ENCODE results near the gene SWAP70.
A peak's percentile ranks its signal among the peaks of the same experiment; 100 is the strongest.
"Not testable (repeated sequence)": the region's sequence is repeated elsewhere in the genome, so short reads cannot be mapped to it uniquely, and the experiment has no call there.

SWAP70 gene

DNA sequence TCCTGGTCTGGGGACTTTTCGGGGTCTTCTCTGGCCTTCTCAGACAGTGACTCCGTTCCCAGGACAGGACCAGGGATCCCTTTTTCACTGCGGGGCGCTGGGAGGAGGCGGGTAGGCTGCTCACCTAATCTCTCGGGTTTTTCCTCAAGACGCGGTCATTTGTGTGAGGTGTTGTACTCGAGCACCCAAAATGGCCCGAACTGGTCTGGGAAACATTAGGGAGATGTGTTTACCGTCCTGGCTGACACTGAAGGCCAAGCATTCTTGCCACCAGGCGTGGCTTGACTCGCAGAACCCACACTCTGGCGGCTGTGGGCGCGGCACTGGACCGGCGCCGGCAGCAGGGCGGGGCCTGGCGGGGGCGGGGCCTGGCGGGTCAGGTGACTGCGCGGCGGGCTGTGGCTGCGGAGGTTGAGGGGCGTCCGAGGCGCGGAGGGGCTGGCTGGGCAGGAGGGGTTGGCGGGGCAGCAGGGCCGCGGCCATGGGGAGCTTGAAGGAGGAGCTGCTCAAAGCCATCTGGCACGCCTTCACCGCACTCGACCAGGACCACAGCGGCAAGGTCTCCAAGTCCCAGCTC lies at the start of gene SWAP70:
Gene SWAP70 (plus strand): TSS at position 379 of the 577 bp plus-strand sequence. CDS start 103 bp downstream, at position 482.
- peak; percentile 40 to 79 (median 55) for DNase-seq (ENCODE audit: low read depth in 3 of 3)

DNA sequence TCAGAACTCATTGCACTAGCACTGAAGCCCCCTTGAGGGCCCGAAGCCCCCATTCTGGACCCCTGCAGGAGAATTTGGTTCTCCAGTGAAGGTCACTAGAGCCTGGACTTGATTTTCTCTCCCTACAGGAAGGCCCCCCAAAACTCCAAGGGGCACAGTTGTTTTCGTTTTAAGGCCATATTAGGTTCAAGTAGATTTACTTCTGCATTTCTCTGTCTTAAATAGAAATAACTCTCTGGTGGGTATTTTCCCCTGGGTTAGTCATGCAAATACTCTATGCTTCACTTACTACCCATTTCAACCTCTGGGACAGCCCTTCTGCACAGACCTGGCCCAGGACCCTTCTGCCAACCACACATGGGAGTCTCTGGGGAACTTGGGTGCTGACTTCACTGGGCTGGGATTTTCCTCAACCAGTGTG lies 48.8 kb upstream of the SWAP70 start:
- no peak for DNase-seq (ENCODE audit: low read depth in 3 of 3)

DNA sequence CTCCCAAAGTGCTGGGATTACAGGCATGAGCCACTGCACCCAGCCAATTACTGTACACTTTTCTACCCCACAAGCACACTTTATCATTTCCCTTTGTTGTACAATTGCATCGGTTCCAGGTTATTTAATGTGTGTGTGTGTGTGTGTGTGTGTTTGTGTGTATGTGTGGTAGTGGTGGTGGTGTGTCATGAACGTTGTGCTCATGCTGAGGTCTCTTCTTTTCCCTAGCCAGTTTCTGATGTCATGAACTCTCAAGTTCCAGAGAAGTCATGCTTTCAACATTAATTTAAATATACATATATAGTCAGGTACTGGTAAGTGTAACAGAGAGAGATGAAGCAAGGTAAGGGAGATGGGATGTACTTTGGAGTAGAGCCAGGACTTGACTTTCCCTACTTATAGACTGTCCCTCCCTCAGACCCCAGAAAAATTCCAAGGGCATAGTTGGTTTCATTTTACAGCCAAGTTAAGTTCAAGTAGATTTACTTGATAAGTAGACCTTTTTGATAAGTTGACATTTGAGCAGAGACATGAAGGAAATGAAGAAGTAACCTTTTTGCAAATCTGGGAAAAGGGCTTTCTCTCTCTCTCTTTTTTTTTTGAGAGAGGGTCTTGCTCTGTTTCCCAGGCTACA lies 47.7 kb upstream of the SWAP70 start:
- DNase-seq (ENCODE audit: low read depth in 3 of 3) = no peak

DNA sequence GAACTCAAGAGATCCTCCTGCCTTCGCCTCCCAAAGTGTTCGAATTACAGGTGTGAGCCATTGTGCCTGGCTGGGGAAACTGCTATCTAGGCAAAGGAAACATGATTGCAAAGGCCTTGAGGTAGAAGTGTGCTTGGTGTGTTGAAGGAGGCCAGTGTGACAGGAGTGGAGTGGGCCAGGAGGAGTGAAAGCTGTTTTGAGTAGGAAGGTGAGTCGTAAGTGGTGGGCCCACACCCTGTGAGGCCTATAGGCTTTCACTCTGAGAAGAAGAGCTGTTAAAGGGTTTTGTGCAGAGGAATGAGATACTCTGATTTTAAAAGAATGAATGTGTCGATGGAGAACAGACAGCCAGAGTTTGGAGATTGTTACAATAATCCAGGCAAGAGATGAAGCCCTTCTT lies 47.0 kb upstream of the SWAP70 start:
- DNase-seq (ENCODE audit: low read depth in 3 of 3) = no peak

DNA sequence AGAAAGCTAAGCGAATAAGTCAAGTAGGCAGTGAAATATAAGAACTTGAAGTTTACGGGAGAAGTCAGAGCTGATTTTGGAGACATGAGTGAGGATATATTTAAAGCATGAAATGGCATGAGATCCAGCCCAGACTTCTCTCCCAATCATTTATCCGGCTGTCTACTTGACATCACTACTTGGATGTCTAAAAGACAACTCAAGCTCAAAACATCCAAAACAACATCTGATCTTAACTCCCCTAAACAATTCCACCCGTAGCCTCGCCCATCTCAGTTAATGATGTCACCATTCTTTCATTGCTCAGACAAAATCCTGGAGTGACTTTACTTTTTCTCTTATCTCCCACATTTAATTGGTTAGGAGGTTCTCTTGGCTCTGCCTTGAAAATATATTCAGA lies 45.9 kb upstream of the SWAP70 start:
- no peak for DNase-seq (ENCODE audit: low read depth in 3 of 3)

DNA sequence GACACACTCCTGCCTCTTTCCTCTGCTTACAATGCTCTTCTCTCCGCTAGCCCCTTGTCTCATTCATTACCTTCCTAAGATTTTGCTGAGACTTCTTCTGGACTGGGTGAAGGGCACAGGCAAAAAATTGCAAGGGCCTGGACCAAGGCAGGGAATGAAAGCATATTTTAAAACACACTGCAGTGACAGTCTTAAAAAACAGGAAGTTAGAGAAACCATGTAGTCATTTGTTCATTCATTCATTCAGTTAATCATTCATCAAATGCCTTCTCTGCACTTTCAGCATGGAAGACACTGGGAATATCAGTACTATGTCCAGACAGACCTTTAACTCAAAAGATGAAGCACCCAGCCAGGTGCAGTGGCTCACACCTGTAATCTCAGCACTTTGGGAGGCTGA lies 44.9 kb upstream of the SWAP70 start:
- no peak for DNase-seq (ENCODE audit: low read depth in 3 of 3)

DNA sequence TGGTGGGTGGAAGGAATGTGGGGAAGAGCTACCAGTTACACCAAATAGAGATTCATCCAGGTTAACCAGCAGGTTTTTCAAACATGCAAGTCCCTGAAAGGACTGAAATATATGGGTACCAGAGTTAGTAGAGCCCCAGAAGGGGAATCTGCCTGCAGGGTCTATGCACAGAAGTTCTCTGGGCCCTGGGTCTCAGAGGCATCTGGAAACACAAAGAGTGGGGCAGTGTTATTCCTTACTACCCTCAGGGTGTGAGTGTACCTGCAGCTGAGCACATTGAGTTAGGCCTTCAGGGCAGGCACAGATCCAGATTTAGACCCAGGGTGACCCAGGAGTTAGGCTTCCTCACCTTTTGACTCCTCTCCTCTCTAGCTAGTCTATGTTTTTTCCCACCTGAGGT lies 43.9 kb upstream of the SWAP70 start:
- DNase-seq (ENCODE audit: low read depth in 3 of 3) = no peak

DNA sequence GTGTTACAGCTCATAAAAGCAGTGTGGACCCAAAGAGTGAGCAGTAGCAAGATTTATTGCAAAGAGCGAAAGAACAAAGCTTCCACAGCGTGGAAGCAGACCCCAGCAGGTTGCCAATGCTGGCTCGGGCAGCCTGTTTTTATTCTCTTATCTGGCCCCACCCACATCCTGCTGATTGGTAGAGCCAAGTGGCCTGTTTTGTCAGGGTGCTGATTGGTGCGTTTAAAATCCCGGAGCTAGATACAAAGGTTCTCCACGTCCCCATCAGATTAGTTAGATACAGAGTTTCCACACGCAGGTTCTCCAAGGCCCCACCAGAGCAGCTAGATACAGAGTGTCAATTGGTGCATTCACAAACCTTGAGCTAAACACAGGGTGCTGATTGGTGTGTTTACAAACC lies 41.5 kb upstream of the SWAP70 start:
- not testable (repeated sequence) for DNase-seq (ENCODE audit: low read depth in 3 of 3)

DNA sequence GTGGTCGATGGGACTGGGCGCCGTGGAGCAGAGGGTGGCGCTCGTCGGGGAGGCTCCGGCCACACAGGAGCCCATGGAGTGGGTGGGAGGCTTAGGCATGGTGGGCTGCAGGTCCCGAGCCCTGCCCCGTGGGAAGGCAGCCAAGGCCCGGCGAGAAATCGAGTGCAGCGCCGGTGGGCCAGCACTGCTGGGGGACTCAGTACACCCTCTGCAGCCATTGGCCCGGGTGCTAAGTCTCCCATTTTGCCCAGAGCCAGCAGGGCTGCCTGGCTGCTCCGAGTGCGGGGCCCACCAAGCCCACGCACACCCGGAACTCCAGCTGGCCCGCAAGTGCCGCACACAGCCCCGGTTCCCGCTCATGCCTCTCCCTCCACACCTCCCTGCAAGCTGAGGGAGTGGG lies 40.8 kb upstream of the SWAP70 start:
- not testable (repeated sequence) for DNase-seq (ENCODE audit: low read depth in 3 of 3)

DNA sequence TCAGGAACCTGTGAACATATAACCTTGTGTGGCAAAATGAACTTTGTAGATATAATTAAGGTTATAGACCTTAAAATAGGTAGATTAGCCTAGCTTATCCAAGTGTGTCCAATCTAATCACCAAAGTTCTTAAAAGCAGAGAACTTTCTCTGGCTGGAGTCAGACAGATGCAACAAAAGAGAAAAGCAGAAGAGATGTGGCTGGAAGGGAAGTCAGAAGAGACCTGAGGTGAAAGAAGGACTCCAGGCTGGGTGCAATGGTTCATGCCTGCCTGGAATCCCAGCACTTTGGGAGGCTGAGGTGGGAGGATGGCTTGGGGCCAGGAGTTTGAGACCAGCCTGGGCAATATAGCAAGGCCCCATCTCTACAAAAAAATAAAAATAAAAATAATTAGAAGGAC lies 39.4 kb upstream of the SWAP70 start:
- DNase-seq (ENCODE audit: low read depth in 3 of 3) = no peak

DNA sequence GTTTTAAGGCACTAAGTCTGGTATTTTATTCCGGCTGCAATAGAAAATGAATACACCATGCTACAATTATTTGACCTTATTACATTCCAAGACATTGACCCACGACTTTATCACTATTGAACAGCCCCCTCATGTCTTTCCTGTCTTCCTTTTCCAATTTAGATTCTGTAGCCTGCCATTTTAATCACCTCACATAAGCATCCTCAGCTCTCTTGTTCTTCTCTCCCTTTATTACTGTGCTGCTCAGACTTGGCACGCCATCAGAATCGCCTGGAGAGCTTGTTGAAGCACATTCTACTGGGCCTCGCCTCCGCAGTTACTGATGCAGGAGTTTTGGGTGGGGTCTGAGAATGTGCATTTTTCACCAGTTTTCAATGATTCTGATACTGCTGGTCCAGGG lies 38.7 kb upstream of the SWAP70 start:
- no peak for DNase-seq (ENCODE audit: low read depth in 3 of 3)

DNA sequence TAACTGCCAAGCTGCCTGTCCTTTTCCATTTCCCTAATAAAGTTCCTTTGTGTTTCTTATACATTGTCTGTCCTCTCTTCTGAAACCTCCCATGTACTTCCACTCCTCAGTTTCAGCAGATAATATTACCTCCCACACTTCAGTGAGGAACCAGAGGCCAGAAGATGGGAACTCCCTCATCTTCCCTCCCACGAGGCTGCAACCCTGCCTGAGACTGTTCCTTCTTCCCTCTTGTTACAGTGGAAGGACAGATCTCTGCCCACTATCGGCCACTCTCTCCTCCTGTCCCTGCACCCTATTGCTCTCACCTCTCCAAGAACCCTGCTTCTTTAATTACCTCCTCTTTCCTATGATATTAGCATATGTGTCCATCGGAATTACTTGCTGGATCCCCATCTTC lies 38.1 kb upstream of the SWAP70 start:
- no peak for DNase-seq (ENCODE audit: low read depth in 3 of 3)

DNA sequence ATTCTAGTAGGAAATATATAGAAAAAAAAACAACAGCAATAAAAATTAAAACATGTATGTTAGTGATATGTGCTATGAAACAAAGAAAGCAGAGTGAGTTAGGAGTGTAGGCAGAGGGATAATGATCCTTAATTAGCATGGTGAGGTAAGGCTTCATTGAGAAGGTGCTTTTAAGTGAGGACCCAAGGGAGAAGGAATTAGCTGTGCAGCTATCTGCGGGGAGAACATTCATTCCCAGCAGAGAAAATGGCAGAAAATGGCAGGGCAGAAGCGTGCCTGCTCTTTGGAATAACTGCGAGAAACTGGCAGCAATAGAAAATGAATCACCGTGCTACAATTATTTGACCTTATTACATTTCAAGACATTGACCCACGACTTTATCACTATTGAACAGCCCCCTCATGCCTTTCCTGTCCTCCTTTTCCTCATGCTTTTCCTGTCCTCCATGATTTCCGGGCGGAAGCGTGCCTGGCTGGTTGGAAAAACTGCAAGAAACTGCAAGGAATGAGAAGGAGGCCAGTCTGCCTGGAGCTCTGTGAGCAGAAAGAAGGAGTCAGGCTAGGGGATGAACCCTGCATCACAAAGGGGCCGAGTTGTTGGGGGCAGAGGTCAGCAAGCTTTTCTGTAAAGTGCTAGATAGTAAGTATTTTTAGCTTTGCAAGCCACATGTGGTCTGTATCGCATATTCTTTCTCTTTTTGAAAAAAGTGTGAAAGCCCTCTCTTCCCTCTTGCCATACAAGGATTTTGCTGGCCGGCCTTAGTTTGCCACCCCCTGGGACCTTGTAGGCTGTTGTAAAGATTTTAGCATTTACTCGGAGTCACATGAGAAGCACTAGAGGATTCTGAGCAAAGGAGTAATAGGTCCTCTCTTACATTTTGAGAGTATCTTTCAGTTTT lies 37.1 kb upstream of the SWAP70 start:
- DNase-seq (ENCODE audit: low read depth in 3 of 3) = no peak

DNA sequence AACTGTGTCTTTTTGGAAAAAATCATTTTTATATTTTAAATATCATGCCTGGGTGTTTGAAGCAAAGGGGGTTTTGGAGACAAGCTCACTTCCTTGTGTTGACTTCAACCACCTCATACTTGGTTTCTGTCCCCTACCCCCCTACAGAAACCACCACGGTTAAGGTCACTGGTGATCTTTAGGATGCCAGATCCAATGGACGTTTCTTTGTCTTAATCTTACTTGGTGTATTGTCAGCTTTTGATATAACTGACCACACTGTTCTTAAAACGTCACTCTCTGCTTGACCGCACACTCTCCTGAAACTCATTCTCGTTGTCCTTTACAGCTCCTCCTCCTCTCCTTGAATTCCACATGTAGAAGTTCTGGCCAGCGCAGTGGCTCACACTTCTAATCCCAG lies 34.8 kb upstream of the SWAP70 start:
- DNase-seq (ENCODE audit: low read depth in 3 of 3) = no peak

DNA sequence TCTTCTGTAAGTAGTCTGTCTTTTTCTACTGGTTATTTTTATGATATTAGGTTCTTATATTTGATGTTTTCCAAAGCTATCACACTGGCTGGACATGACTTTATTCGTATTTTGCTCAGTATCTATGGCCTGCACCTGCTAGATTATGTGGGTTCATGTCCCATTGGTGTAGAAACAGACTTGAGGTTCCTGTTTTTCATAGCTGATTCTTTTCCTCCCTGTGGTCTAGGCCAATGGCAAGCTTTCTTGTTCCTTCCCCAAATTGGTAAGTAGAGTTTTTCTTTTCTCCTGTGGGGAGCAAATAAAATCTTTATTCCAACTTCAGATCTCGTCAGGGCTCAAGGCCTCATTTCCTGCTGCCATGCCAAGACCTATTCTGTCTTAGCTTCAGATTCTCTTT lies 30.2 kb upstream of the SWAP70 start:
- DNase-seq (ENCODE audit: low read depth in 3 of 3) = no peak

DNA sequence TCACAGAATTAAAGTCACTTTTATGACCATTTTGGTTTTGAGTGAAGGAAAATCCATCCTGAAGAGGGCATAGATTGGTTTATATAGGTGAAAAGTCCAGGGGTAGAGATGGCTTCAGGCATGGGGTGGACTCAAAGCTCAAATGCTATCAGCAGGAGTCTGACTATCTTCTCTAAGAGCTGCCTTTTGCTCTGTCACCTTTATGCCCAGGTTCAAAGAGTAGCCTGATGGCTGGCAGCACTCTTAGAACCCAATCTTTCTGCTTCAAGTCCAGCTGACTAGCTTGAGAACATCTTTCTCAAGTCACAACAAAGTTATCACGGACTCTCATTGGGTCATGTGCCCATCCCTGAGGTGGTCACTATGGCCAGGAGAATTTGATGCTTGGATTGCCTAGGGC lies 27.2 kb upstream of the SWAP70 start:
- no peak for DNase-seq (ENCODE audit: low read depth in 3 of 3)

DNA sequence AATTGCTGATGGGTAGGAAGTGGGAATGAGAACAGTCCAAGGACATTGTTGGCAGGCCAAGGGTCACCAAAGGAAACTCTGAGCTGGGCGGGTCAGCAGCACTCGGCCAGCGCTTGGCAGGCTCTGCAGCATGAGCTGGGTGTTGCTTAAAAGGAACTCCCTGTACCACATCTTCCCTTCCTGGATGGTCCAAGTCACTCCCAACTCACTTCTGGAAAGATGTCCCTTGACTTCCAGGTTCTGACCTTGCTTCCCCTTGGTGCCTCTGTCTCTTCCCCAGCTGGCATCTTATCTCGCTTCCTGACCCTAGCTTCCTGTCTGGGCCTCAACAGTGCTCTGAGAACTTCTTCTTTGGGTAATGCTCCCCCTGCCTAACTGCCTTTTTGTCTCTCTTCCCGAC lies 24.8 kb upstream of the SWAP70 start:
- DNase-seq (ENCODE audit: low read depth in 3 of 3) = no peak

DNA sequence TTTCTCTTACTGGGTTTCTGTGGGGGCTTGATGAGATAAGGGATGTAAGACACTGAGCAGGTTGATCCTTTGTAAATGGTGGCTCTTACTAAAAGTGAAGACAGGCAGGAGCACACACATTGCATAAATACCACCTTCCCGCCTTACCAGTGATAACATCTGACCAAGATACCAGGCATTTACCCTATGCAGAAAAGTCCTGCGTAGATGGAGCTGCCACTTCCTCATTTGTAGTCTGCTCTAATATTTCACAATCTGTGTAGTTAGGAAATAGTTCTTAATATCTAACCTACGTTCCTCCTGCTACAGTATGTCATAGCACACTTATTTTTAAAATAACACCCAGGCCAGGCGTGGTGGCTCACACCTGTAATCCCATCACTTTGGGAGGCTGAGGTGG lies 23.9 kb upstream of the SWAP70 start:
- DNase-seq (ENCODE audit: low read depth in 3 of 3) = no peak

DNA sequence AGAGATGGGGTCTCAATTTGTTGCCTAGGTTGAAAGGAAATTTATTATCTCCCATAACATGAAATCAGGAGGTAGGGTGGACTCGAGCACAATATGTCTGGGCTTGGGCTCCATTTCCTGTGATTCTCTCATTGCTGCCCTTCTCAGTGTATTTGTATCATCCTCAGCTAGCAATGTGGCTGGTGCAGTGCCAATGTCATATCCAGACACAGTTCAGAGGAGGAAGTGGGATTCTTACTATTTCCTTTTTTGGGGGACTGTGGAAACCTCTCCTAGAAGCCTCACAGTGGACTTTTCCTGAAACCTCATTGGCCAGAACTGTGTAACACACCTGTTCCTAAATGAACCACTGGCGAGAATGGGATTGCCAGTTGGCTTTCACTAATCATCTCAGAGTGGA lies 21.0 kb upstream of the SWAP70 start:
- no peak for DNase-seq (ENCODE audit: low read depth in 3 of 3)

DNA sequence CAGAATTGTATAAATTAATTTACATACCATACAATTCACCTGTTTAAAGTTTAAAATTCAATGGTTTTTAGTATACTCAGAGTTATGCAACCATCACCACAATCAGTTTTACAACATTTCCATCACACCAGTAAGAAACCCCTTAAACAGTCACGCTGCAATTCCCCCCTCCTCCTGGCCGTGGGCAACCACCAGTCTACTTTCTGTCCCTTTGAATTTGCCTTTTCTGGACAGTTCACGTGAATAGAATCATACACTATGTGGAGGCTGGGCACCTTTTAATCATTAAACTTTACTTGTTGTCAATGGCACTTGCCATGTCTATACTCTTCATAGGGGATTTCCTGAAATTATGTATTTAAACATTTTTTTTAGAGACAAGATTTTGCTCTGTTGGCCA lies 20.1 kb upstream of the SWAP70 start:
- DNase-seq (ENCODE audit: low read depth in 3 of 3) = no peak

DNA sequence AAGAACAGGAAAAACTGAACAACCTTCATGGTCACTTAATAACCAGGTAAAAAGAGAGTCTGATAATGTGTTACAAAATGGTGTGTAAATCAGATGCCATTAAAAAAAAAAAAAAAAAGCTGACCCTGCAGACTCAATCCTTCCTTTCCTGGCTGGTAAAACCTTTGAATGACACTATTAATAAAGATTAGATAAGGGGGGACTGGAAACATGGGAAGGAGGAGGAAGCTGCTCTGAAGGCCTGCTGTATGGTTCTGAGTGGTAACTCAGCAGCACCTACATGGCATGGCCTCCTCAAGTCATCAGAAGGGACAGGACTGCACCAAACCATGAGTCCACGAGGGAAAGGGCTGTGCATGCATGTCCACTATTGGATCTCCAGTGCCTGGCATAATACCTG lies 18.0 kb upstream of the SWAP70 start:
- DNase-seq (ENCODE audit: low read depth in 3 of 3) = no peak

DNA sequence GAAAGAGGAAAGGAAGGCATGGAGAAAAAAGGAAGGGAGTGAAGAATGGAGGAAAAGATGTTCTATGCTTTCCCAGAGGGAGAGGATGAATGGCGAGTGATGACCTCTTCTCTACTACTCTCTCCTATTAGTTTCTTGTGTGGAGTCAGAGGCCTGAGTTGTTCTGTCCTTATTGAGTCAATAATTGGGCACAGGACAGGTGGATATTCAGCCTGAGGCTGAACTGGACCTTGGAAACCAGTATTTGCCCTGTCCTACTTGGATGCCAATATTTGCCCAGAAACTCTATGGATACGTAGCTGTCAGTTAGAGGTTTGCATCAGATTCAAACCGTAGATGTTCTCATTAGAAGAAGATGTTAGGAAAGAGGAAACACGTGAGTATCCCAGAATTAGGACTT lies 17.6 kb upstream of the SWAP70 start:
- DNase-seq (ENCODE audit: low read depth in 3 of 3) = no peak

DNA sequence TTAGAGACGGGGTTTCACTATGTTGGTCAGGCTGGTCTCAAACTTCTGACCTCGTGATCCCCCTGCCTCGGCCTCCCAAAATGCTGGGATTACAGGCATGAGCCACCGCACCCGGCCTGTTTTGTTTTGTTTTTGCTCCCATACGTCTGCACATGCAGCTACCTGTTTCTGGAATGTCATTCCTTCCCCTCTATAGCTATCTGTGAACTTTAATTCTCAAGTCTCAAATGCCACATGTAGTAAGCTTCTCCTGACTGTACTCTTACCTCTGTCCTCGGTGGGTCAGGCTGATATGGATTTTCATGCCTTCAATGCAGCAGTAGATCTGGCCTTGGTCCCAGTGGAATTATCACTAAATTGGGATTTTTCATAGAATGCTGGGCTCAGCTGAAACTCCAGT lies 12.4 kb upstream of the SWAP70 start:
- DNase-seq (ENCODE audit: low read depth in 3 of 3) = no peak
